ENCODE measurements around the gene CACFD1. TPM values are rescaled to one million over a fixed set of nuclear protein-coding genes. Genes with fewer than 3 reads are reported as not detected.
A peak's percentile ranks its signal among the peaks of the same experiment; 100 is the strongest.

The CACFD1 gene
- total and polyA plus RNA-seq, 2 of the 13 experiments (the other 11 are each of a cell fraction or from before 2014, with no cell fraction given): 13.8 to 14.6 TPM

DNA sequence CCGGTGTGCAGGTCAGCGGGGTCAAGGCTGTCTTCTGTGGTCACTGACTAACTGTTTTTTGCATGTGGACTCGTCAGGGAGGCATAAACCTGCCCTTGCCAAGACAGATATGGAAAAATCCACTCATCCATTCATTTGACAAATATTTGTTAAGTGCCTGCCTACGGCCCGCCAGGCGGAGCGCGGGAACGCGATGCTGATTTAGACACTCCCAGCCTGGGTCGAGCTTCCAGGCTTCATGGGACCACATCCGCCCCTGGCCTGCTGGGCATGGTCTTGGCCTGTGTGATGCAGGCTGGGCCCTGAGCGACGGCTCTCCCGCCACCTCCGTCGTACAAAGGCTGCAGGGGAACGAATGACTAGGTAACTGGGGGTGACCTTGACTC is 46.9 kb downstream of the CACFD1 start:
- peak; percentile 98 for FAIRE-seq
- Histone ChIP-seq H3K79me2 (ENCODE audit: insufficient read depth, low read length) (no peaks in the 10 kb centered on the region), H3K36me3 (replicated peaks in 1 of 2; ENCODE audit: control insufficient read depth in 1 of 2, insufficient read depth in 2 of 2, low read length in 2 of 2) (no peaks in the 10 kb centered on the region), H3K4me1 (ENCODE audit: insufficient read depth, low read length) (peaks cover 47% of the 10 kb centered on the region), H3K9me3 (ENCODE audit: low read length) (peaks cover 9% of the 10 kb centered on the region), H4K20me1 (ENCODE audit: insufficient read depth, low read length) (no peaks in the 10 kb centered on the region), H3K4me2 (ENCODE audit: low read depth, low read length) (peak overlapping the region; percentile 60), H2AFZ (ENCODE audit: low read length) (no peak overlapping the region), H3K9ac (ENCODE audit: insufficient read depth, low read depth, low read length) (no peak overlapping the region), H3K27me3 (ENCODE audit: control insufficient read depth in 1 of 2, insufficient read depth in 2 of 2, low read length in 2 of 2) (peaks cover 0 to 27% of the 10 kb centered on the region in 2 experiments; a peak in 3 of 5 replicates), H3K4me3 (replicated peaks in 1 of 3; ENCODE audit: insufficient read depth in 1 of 3, low read depth in 2 of 3, low read length in 3 of 3) (peak overlapping the region in 1 of 3 experiments; percentile 30; a peak in 1 of 6 replicates), H3K27ac (ENCODE audit: extremely low read length, insufficient read depth, low read length) (peak overlapping the region; percentile 45)
- peak; percentile 98 for DNase-seq (ENCODE audit: low spot score)
- 0% methylated on average over 1 of the region's 18 CpGs for WGBS (ENCODE audit: low lambda C conversion rate)
- BruUV-seq (replicated peaks): no TSS peak
- intact Hi-C loops (cut with micrococcal nuclease; ENCODE audit: unreplicated experiment): no loop called here
- in situ Hi-C loops (cut with HindIII; ENCODE audit: extremely low pct_ligation_motif_present, low pct_unique_long_range_greater_than_20kb): no loop called here
- POLR2A ChIA-PET: interaction anchor here (0.7 to 1.7 kb wide), 8 partner anchors 10 to 231 kb away, joined by 3 to 7 read pairs (median 4); partner anchors contain the start of genes CACFD1, MED22, RPL7A and SARDH
- ATAC-seq: peak; percentile 91
- CTCF ChIA-PET (ENCODE audit: low intra/inter-chr PET ratio, low total read pairs): no interaction called here
- no peak for TF ChIP-seq PCBP1 (IDR thresholded peaks at IDR 0.05; ENCODE audit: borderline replicate concordance, low read depth, low read length)
- no peak for TF ChIP-seq ZFP36L2 (CRISPR knock-in tag; IDR thresholded peaks at IDR 0.05)
- no peak for TF ChIP-seq ZSCAN25 (CRISPR knock-in tag; IDR thresholded peaks at IDR 0.05)
- TF ChIP-seq LCORL (IDR thresholded peaks at IDR 0.05): no peak
- TF ChIP-seq LCORL (CRISPR knock-in tag; IDR thresholded peaks at IDR 0.05): peak; percentile 99
- no peak for TF ChIP-seq REXO4 (CRISPR knock-in tag; IDR thresholded peaks at IDR 0.05; ENCODE audit: borderline replicate concordance)
- TF ChIP-seq PCBP2 (optimal IDR thresholded peaks at IDR 0.05; ENCODE audit: low read depth, low read length, poor library complexity, severe bottlenecking): no peak
- no peak for TF ChIP-seq PRPF4 (IDR thresholded peaks at IDR 0.05; ENCODE audit: low read depth, low read length, poor library complexity, severe bottlenecking)
- no peak for TF ChIP-seq HNRNPLL (IDR thresholded peaks at IDR 0.05; ENCODE audit: low read depth, low read length, poor library complexity, severe bottlenecking)
- no peak for TF ChIP-seq ZKSCAN1 (IDR thresholded peaks at IDR 0.05; ENCODE audit: low read length)
- TF ChIP-seq BRD4 (CRISPR knock-in tag; IDR thresholded peaks at IDR 0.05): peak; percentile 58
- TF ChIP-seq, protein P1, sequence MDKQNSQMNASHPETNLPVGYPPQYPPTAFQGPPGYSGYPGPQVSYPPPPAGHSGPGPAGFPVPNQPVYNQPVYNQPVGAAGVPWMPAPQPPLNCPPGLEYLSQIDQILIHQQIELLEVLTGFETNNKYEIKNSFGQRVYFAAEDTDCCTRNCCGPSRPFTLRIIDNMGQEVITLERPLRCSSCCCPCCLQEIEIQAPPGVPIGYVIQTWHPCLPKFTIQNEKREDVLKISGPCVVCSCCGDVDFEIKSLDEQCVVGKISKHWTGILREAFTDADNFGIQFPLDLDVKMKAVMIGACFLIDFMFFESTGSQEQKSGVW (CRISPR knock-in tag; IDR thresholded peaks at IDR 0.05; ENCODE audit: borderline replicate concordance): no peak
- TF ChIP-seq, protein P2, sequence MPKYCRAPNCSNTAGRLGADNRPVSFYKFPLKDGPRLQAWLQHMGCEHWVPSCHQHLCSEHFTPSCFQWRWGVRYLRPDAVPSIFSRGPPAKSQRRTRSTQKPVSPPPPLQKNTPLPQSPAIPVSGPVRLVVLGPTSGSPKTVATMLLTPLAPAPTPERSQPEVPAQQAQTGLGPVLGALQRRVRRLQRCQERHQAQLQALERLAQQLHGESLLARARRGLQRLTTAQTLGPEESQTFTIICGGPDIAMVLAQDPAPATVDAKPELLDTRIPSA (CRISPR knock-in tag; IDR thresholded peaks at IDR 0.05; ENCODE audit: borderline replicate concordance): no peak
- no peak for TF ChIP-seq KDM4B (CRISPR knock-in tag; IDR thresholded peaks at IDR 0.05)
- peak; percentile 70; the same call in 1 of the 2 replicates for TF ChIP-seq IRF2 (CRISPR knock-in tag; IDR thresholded peaks at IDR 0.05)
- TF ChIP-seq MYNN (CRISPR knock-in tag; IDR thresholded peaks at IDR 0.05; ENCODE audit: low read depth): no peak
- TF ChIP-seq EED (CRISPR knock-in tag; IDR thresholded peaks at IDR 0.05): peak; percentile 67; the same call in 1 of the 2 replicates
- no peak for TF ChIP-seq CC2D1A (CRISPR knock-in tag; IDR thresholded peaks at IDR 0.05)
- peak; percentile 50; the same call in 1 of the 2 replicates for TF ChIP-seq RELA (CRISPR knock-in tag; IDR thresholded peaks at IDR 0.05)
- TF ChIP-seq KAT2B (IDR thresholded peaks at IDR 0.05; ENCODE audit: borderline replicate concordance, low read depth, low read length): no peak
- peak; percentile 72; the same call in 1 of the 2 replicates for TF ChIP-seq KDM3A (CRISPR knock-in tag; IDR thresholded peaks at IDR 0.05; ENCODE audit: low read depth)
- TF ChIP-seq, protein P3, sequence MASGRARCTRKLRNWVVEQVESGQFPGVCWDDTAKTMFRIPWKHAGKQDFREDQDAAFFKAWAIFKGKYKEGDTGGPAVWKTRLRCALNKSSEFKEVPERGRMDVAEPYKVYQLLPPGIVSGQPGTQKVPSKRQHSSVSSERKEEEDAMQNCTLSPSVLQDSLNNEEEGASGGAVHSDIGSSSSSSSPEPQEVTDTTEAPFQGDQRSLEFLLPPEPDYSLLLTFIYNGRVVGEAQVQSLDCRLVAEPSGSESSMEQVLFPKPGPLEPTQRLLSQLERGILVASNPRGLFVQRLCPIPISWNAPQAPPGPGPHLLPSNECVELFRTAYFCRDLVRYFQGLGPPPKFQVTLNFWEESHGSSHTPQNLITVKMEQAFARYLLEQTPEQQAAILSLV (CRISPR knock-in tag; IDR thresholded peaks at IDR 0.05; ENCODE audit: borderline replicate concordance): peak; percentile 84; the same call in 1 of the 2 replicates
- TF ChIP-seq, protein P4, sequence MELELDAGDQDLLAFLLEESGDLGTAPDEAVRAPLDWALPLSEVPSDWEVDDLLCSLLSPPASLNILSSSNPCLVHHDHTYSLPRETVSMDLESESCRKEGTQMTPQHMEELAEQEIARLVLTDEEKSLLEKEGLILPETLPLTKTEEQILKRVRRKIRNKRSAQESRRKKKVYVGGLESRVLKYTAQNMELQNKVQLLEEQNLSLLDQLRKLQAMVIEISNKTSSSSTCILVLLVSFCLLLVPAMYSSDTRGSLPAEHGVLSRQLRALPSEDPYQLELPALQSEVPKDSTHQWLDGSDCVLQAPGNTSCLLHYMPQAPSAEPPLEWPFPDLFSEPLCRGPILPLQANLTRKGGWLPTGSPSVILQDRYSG (CRISPR knock-in tag; IDR thresholded peaks at IDR 0.05): 0 out of 2 replicates have a peak, but pooled peaks have one; percentile 51
- TF ChIP-seq HDAC2 (CRISPR knock-in tag; IDR thresholded peaks at IDR 0.05): peak; percentile 93

Measured in HepG2 (cell line).